Gastrocnemius medialis (tissue), 4 donors: Measurements from ENCODE around the gene WDFY3. TPM values are rescaled to one million over a fixed set of nuclear protein-coding genes. Genes with fewer than 3 reads are reported as not detected.
A peak's percentile ranks its signal among the peaks of the same experiment; 100 is the strongest.

ENCODE experiments used
- ATAC-seq, 2 donors: fragments of 150-250 bp; one replicate each; pipeline ENCODE4 v1.9.1; 2016
- DNase-seq, 2 donors: peaks; one replicate each; pipeline ENCODE4 v3.0.0-alpha.2; 2019
- H3K27ac ChIP-seq, 4 donors: fragments of 200-600 bp; sonication (generic); 1 replicate in 1 of 4; 2 replicates in 3 of 4; pipeline ENCODE4 v1.5.1; 2016 to 2018; ENCODE audit warnings: mild to moderate bottlenecking in 2 of 4, moderate library complexity in 1 of 4
- H3K27me3 ChIP-seq, 3 donors: fragments of 200-600 bp; sonication (generic) in 2 of 3; 1 replicate in 1 of 3; 2 replicates in 2 of 3; pipeline versions ENCODE4 v1.5.1 to v1.6.0; 2016 to 2019; ENCODE audit warnings: mild to moderate bottlenecking in 1 of 3, moderate library complexity in 1 of 3
- H3K36me3 ChIP-seq, 2 donors: fragments of 200-600 bp; sonication (generic) in 1 of 2; one replicate each; pipeline ENCODE4 v1.5.1; 2017 to 2018
- H3K4me1 ChIP-seq, 2 donors: fragments of 200-600 bp; sonication (generic) in 1 of 2; one replicate each; pipeline ENCODE4 v1.5.1; 2016 to 2017; ENCODE audit warnings: mild to moderate bottlenecking in 2 of 2
- H3K4me3 ChIP-seq, 4 donors: fragments of 200-600 bp; sonication (generic) in 3 of 4; 1 replicate in 1 of 4; 2 replicates in 3 of 4; pipeline ENCODE4 v1.5.1; 2016 to 2019; ENCODE audit warnings: mild to moderate bottlenecking in 2 of 4
- H3K9me3 ChIP-seq, 3 donors: fragments of 200-600 bp; sonication (generic) in 2 of 3; 1 replicate in 1 of 3; 2 replicates in 2 of 3; pipeline ENCODE4 v1.5.1; 2016 to 2019
- CTCF ChIP-seq, 5 experiments: fragments of 450-650 bp in 3 of 5; fragments of 200-600 bp in 2 of 5; sonication (generic) in 2 of 5; IDR thresholded peaks in 4 of 5; conservative IDR thresholded peaks in 1 of 5; 1 replicate in 4 of 5; 2 replicates in 1 of 5; pipeline ENCODE4 v1.5.1; 2016 to 2019; ENCODE audit warnings: antibody characterized with exemption in 5 of 5, mild to moderate bottlenecking in 3 of 5, moderate library complexity in 3 of 5
- POLR2A ChIP-seq, 2 donors: fragments of 450-650 bp; IDR thresholded peaks; one replicate each; pipeline ENCODE4 v1.6.1; 2017; ENCODE audit warnings: antibody characterized with exemption in 2 of 2, mild to moderate bottlenecking in 2 of 2, moderate library complexity in 2 of 2
- in situ Hi-C, 4 donors: fragments of 200-750 bp; cut with MboI; loops; one replicate each; pipeline versions ENCODE4 v1.15.0 to v1.8.0; 2017; ENCODE audit warnings: low sequenced_read_pairs in 4 of 4
- intact Hi-C: fragments of 100-400 bp; cut with DNase I; formaldehyde crosslinking; loops from one replicate; pipeline ENCODE4 v1.15.1; 2023; ENCODE audit warnings: low total_unique reads
- total RNA-seq, 4 donors: library from RNA; depleted of rRNA; stranded (reverse); fragments of >200 nt; gene quantifications; one replicate each; pipeline versions ENCODE4 v1.1.0 to v1.2.3, GENCODE V29; 2016

Gene WDFY3
- total RNA-seq, 4 donors from 2014 or later: 28.3 to 65.9 (median 36.4) TPM

- peaks cover 2 to 57% of the 10 kb centered on the region in 2 donors for H3K36me3 ChIP-seq
- intact Hi-C loops: no loop called here
Observed at GRCh38 chr4:84778041-84778440, 188.4 kb downstream of the WDFY3 start.

GRCh38 chr4:84767168-84767567, 199.3 kb downstream of the WDFY3 start:
- Histone ChIP-seq H3K36me3 (peaks cover 0 to 36% of the 10 kb centered on the region in 2 donors), H3K9me3 (no peaks in the 10 kb centered on the region), H3K27me3 (no peaks in the 10 kb centered on the region), H3K4me1 (no peaks in the 10 kb centered on the region), H3K27ac (no peak overlapping the region), H3K4me3 (no peak overlapping the region)
- TF ChIP-seq POLR2A (IDR thresholded peaks at IDR 0.05) (no peak), CTCF (IDR thresholded peaks at IDR 0.05 in 4 of 5, conservative IDR thresholded peaks at IDR 0.05 in 1 of 5) (no peak)
- ATAC-seq: no peak
- intact Hi-C loops: no loop called here
- no peak for DNase-seq
- in situ Hi-C loops: no loop called here

More at GRCh38 chr4:84778041-84778440, 188.4 kb downstream of the WDFY3 start:
- in situ Hi-C loops: no loop called here
- ATAC-seq: no peak
- Histone ChIP-seq H3K9me3 (no peaks in the 10 kb centered on the region), H3K4me1 (no peaks in the 10 kb centered on the region), H3K27ac (no peak overlapping the region), H3K4me3 (no peak overlapping the region), H3K27me3 (no peaks in the 10 kb centered on the region)
- DNase-seq: no peak
- TF ChIP-seq CTCF (IDR thresholded peaks at IDR 0.05 in 4 of 5, conservative IDR thresholded peaks at IDR 0.05 in 1 of 5): no peak
- no peak for TF ChIP-seq POLR2A (IDR thresholded peaks at IDR 0.05)

- Histone ChIP-seq H3K4me1 (no peaks in the 10 kb centered on the region), H3K9me3 (no peaks in the 10 kb centered on the region), H3K4me3 (no peak overlapping the region), H3K36me3 (peaks cover 3 to 55% of the 10 kb centered on the region in 2 donors), H3K27me3 (no peaks in the 10 kb centered on the region), H3K27ac (no peak overlapping the region)
- DNase-seq (peak in 1 of 2 donors; percentile 14), ATAC-seq (no peak)
- in situ Hi-C loops: loop anchor here in 3 of 4 donors (5.0 to 10.0 kb wide), 3 partner anchors 219 to 224 kb away; no protein-coding TSS in a partner anchor
- TF ChIP-seq POLR2A (IDR thresholded peaks at IDR 0.05) (no peak), CTCF (IDR thresholded peaks at IDR 0.05 in 4 of 5, conservative IDR thresholded peaks at IDR 0.05 in 1 of 5) (no peak)
- intact Hi-C loops: loop anchor here (5.0 kb wide), 1 partner anchor 94 kb away; no protein-coding TSS in a partner anchor
Observed at GRCh38 chr4:84753321-84753972, 213.0 kb downstream of the WDFY3 start.

GRCh38 chr4:84751707-84752106, 214.8 kb downstream of the WDFY3 start:
- no peak for ATAC-seq
- no peaks in the 10 kb centered on the region for H3K4me1 ChIP-seq
- no peak overlapping the region for H3K27ac ChIP-seq
- H3K27me3 ChIP-seq: no peaks in the 10 kb centered on the region
- in situ Hi-C loops (loop anchor here in 3 of 4 donors (5.0 to 10.0 kb wide), 3 partner anchors 221 to 226 kb away; no protein-coding TSS in a partner anchor), intact Hi-C loops (loop anchor here (5.0 kb wide), 1 partner anchor 96 kb away; no protein-coding TSS in a partner anchor)
- DNase-seq: no peak
- TF ChIP-seq POLR2A (IDR thresholded peaks at IDR 0.05) (no peak), CTCF (IDR thresholded peaks at IDR 0.05 in 4 of 5, conservative IDR thresholded peaks at IDR 0.05 in 1 of 5) (no peak)
- no peak overlapping the region for H3K4me3 ChIP-seq
- peaks cover 3 to 67% of the 10 kb centered on the region in 2 donors for H3K36me3 ChIP-seq
- H3K9me3 ChIP-seq: no peaks in the 10 kb centered on the region
